Activated CD4-positive, alpha-beta T cell treated with anti-CD3 and anti-CD28 coated beads for 36 hours (primary cell): ENCODE results near the gene DPP7. TPM values are rescaled to one million over a fixed set of nuclear protein-coding genes. Genes with fewer than 3 reads are reported as not detected.
"Not testable (repeated sequence)": the region's sequence is repeated elsewhere in the genome, so short reads cannot be mapped to it uniquely, and the experiment has no call there.

ENCODE experiments used
- ATAC-seq: fragments of 200-7000 bp; cut with Tn5 transposase; one replicate; pipeline ENCODE4 v1.10.0; 2021; ENCODE audit warnings: mild to moderate bottlenecking, moderate library complexity
- CTCF ChIA-PET: fragments of 350-600 bp; sonication (Branson Sonifier 250); formaldehyde crosslinking; loops from one replicate; lab custom pipeline; 2021; ENCODE audit warnings: antibody characterized with exemption; lab: Charles Lee
- POLR2A ChIA-PET: fragments of 350-600 bp; sonication (Branson Sonifier 250); formaldehyde crosslinking; loops from one replicate; lab custom pipeline; 2021; ENCODE audit warnings: antibody characterized with exemption, inconsistent platforms; lab: Charles Lee
- DNase-seq: peaks from one replicate; pipeline ENCODE4 v3.0.0-alpha.2; 2020
- H3K27ac Mint-ChIP-seq: one replicate; pipeline ENCODE4 v1.8.0; 2021; ENCODE audit warnings: mixed read lengths
- H3K27me3 Mint-ChIP-seq: one replicate; pipeline ENCODE4 v1.8.0; 2021; ENCODE audit warnings: mixed read lengths
- H3K36me3 Mint-ChIP-seq: one replicate; pipeline ENCODE4 v1.8.0; 2021; ENCODE audit warnings: low read depth, mixed read lengths
- H3K4me1 Mint-ChIP-seq: one replicate; pipeline ENCODE4 v1.8.0; 2021; ENCODE audit warnings: mixed read lengths
- H3K4me3 Mint-ChIP-seq: one replicate; pipeline ENCODE4 v1.8.0; 2021; ENCODE audit warnings: mild to moderate bottlenecking, moderate library complexity, mixed read lengths
- H3K9me3 Mint-ChIP-seq: one replicate; pipeline ENCODE4 v1.8.0; 2021; ENCODE audit warnings: low read depth, mixed read lengths
- intact Hi-C, 2 experiments: fragments of 100-400 bp; cut with DNase I in 1 of 2; cut with micrococcal nuclease in 1 of 2; formaldehyde crosslinking; loops; one replicate each; pipeline versions ENCODE4 v1.14.2 to v1.15.1; 2022 to 2024; cut with DNase I, micrococcal nuclease
- total RNA-seq, 2 experiments: library from RNA; stranded (reverse); gene quantifications; one replicate each; pipeline ENCODE4 v1.2.3, GENCODE V29; 2021

DPP7 gene
- total RNA-seq, 2 experiments from 2014 or later: 188 to 204 TPM

GRCh38 chr9:137138058-137138721 is 23.7 kb upstream of the DPP7 start:
- ChIA-PET POLR2A (interaction anchor here (0.6 kb wide), 1 partner anchor 189 kb away, joined by 4 read pairs; no protein-coding TSS in a partner anchor), CTCF (interaction anchor here (0.6 to 1.8 kb wide), 2 partner anchors 11 to 148 kb away, joined by 3 to 4 read pairs; no protein-coding TSS in a partner anchor)
- Mint-ChIP-seq H3K9me3 (no peaks in the 10 kb centered on the region), H3K36me3 (no peaks in the 10 kb centered on the region), H3K27ac (no peak overlapping the region), H3K4me3 (no peak overlapping the region), H3K27me3 (peaks cover 45% of the 10 kb centered on the region), H3K4me1 (no peaks in the 10 kb centered on the region)
- DNase-seq: peak; percentile 41
- intact Hi-C loops: no loop called here
- no peak for ATAC-seq

GRCh38 chr9:137136881-137137607 is 22.5 kb upstream of the DPP7 start:
- POLR2A ChIA-PET: no interaction called here
- CTCF ChIA-PET: interaction anchor here (1.0 kb wide), 1 partner anchor 69 kb away, joined by 3 read pairs; no protein-coding TSS in a partner anchor
- Mint-ChIP-seq H3K27ac (no peak overlapping the region), H3K9me3 (no peaks in the 10 kb centered on the region), H3K4me3 (no peak overlapping the region), H3K4me1 (no peaks in the 10 kb centered on the region), H3K27me3 (peaks cover 43% of the 10 kb centered on the region), H3K36me3 (no peaks in the 10 kb centered on the region)
- no peak for DNase-seq
- ATAC-seq: no peak
- intact Hi-C loops: no loop called here

- ChIA-PET POLR2A (no interaction called here), CTCF (interaction anchor here (1.0 kb wide), 1 partner anchor 68 kb away, joined by 3 read pairs; no protein-coding TSS in a partner anchor)
- peaks cover 40% of the 10 kb centered on the region for H3K27me3 Mint-ChIP-seq
- no peaks in the 10 kb centered on the region for H3K4me1 Mint-ChIP-seq
- H3K9me3 Mint-ChIP-seq: no peaks in the 10 kb centered on the region
- ATAC-seq: no peak
- no peak overlapping the region for H3K27ac Mint-ChIP-seq
- H3K4me3 Mint-ChIP-seq: no peak overlapping the region
- intact Hi-C loops: no loop called here
- no peak for DNase-seq
- H3K36me3 Mint-ChIP-seq: no peaks in the 10 kb centered on the region
Observed at GRCh38 chr9:137136261-137136880, 21.8 kb upstream of the DPP7 start.

- intact Hi-C loops, ATAC-seq, H3K36me3 Mint-ChIP-seq, DNase-seq, H3K27ac Mint-ChIP-seq, H3K4me1 Mint-ChIP-seq, H3K9me3 Mint-ChIP-seq, H3K4me3 Mint-ChIP-seq: not testable (repeated sequence)
- POLR2A ChIA-PET: interaction anchor here (0.6 kb wide), 1 partner anchor 280 kb away, joined by 6 read pairs; no protein-coding TSS in a partner anchor
- peaks cover 32% of the 10 kb centered on the region for H3K27me3 Mint-ChIP-seq
- CTCF ChIA-PET: interaction anchor here (0.6 to 0.9 kb wide), 3 partner anchors 11 to 95 kb away, joined by 3 read pairs; no protein-coding TSS in a partner anchor
Observed at GRCh38 chr9:137135154-137135553, 20.6 kb upstream of the DPP7 start.

GRCh38 chr9:137134191-137134590 is 19.7 kb upstream of the DPP7 start:
- ATAC-seq (no peak), DNase-seq (no peak)
- H3K27ac Mint-ChIP-seq: no peak overlapping the region
- CTCF ChIA-PET: no interaction called here
- no peak overlapping the region for H3K4me3 Mint-ChIP-seq
- POLR2A ChIA-PET: no interaction called here
- intact Hi-C loops: no loop called here
- peaks cover 23% of the 10 kb centered on the region for H3K27me3 Mint-ChIP-seq
- no peaks in the 10 kb centered on the region for H3K9me3 Mint-ChIP-seq
- H3K4me1 Mint-ChIP-seq: peaks cover 2% of the 10 kb centered on the region
- H3K36me3 Mint-ChIP-seq: no peaks in the 10 kb centered on the region

- H3K4me1 Mint-ChIP-seq: peaks cover 21% of the 10 kb centered on the region
- peak overlapping the region; percentile 73 for H3K27ac Mint-ChIP-seq
- H3K27me3 Mint-ChIP-seq: peaks cover 6% of the 10 kb centered on the region
- ATAC-seq (no peak), DNase-seq (no peak)
- intact Hi-C loops: no loop called here
- H3K4me3 Mint-ChIP-seq: peak overlapping the region; percentile 74
- CTCF ChIA-PET: interaction anchor here (0.7 to 3.4 kb wide), 13 partner anchors 9 to 108 kb away, joined by 3 to 14 read pairs (median 4); partner anchors contain the start of genes DPP7, NPDC1, RNF224 and TPRN
- POLR2A ChIA-PET: interaction anchor here (0.6 to 1.5 kb wide), 10 partner anchors 20 to 155 kb away, joined by 3 to 9 read pairs (median 4); partner anchors contain the start of genes MAN1B1, TPRN and TUBB4B
- H3K36me3 Mint-ChIP-seq: peaks cover 11% of the 10 kb centered on the region
- no peaks in the 10 kb centered on the region for H3K9me3 Mint-ChIP-seq
Observed at GRCh38 chr9:137130176-137130755, 15.7 kb upstream of the DPP7 start.

GRCh38 chr9:137129456-137130175 is 15.1 kb upstream of the DPP7 start:
- H3K27ac Mint-ChIP-seq: peak overlapping the region; percentile 70
- H3K4me3 Mint-ChIP-seq: peak overlapping the region; percentile 89
- ATAC-seq (peak; percentile 96), DNase-seq (peak; percentile 95)
- no peaks in the 10 kb centered on the region for H3K9me3 Mint-ChIP-seq
- peaks cover 11% of the 10 kb centered on the region for H3K36me3 Mint-ChIP-seq
- POLR2A ChIA-PET: interaction anchor here (0.6 to 1.5 kb wide), 11 partner anchors 21 to 155 kb away, joined by 3 to 9 read pairs (median 4); partner anchors contain the start of genes MAN1B1, TPRN and TUBB4B
- intact Hi-C loops: loop anchor here (1.0 to 5.0 kb wide), 11 partner anchors 15 to 338 kb away; partner anchors contain the start of genes ANAPC2 (in 1 of the 2), DPP7 (in 1 of the 2), EXD3 (in 1 of the 2) and MAN1B1 (in 1 of the 2)
- CTCF ChIA-PET: interaction anchor here (0.6 to 3.4 kb wide), 18 partner anchors 8 to 315 kb away, joined by 3 to 14 read pairs (median 4); partner anchors contain the start of genes DPP7, NPDC1, RNF224 and TPRN
- peaks cover 5% of the 10 kb centered on the region for H3K27me3 Mint-ChIP-seq
- peaks cover 21% of the 10 kb centered on the region for H3K4me1 Mint-ChIP-seq

GRCh38 chr9:137128862-137129455 is 14.4 kb upstream of the DPP7 start:
- ChIA-PET CTCF (interaction anchor here (0.6 to 3.4 kb wide), 15 partner anchors 8 to 315 kb away, joined by 3 to 14 read pairs (median 4); partner anchors contain the start of genes DPP7, NPDC1, RNF224 and TPRN), POLR2A (interaction anchor here (1.0 to 1.5 kb wide), 8 partner anchors 21 to 115 kb away, joined by 3 to 8 read pairs (median 4); partner anchors contain the start of genes TPRN and TUBB4B)
- Mint-ChIP-seq H3K36me3 (peaks cover 11% of the 10 kb centered on the region), H3K4me1 (peaks cover 21% of the 10 kb centered on the region), H3K9me3 (no peaks in the 10 kb centered on the region), H3K27me3 (peaks cover 2% of the 10 kb centered on the region), H3K27ac (peak overlapping the region; percentile 96), H3K4me3 (peak overlapping the region; percentile 89)
- DNase-seq (peak; percentile 46), ATAC-seq (peak; percentile 0)
- intact Hi-C loops: loop anchor here (1.0 to 5.0 kb wide), 11 partner anchors 15 to 338 kb away; partner anchors contain the start of genes ANAPC2 (in 1 of the 2), DPP7 (in 1 of the 2), EXD3 (in 1 of the 2) and MAN1B1 (in 1 of the 2)

GRCh38 chr9:137128158-137128861 is 13.8 kb upstream of the DPP7 start:
- H3K36me3 Mint-ChIP-seq: peaks cover 11% of the 10 kb centered on the region
- peak; percentile 65 for DNase-seq
- H3K9me3 Mint-ChIP-seq: no peaks in the 10 kb centered on the region
- H3K4me1 Mint-ChIP-seq: peaks cover 23% of the 10 kb centered on the region
- intact Hi-C loops: loop anchor here (2.0 to 5.0 kb wide), 4 partner anchors 41 to 294 kb away; partner anchors contain the start of genes ANAPC2 (in 1 of the 2), EXD3 (in 1 of the 2), MAN1B1 (in 1 of the 2) and NOXA1 (in 1 of the 2)
- peak overlapping the region; percentile 89 for H3K4me3 Mint-ChIP-seq
- ChIA-PET POLR2A (interaction anchor here (0.8 kb wide), 2 partner anchors 33 to 108 kb away, joined by 3 read pairs; no protein-coding TSS in a partner anchor), CTCF (interaction anchor here (0.9 to 3.4 kb wide), 8 partner anchors 42 to 109 kb away, joined by 3 to 14 read pairs (median 7); partner anchors contain the start of genes MAN1B1 and RNF224)
- ATAC-seq: peak; percentile 10
- peak overlapping the region; percentile 96 for H3K27ac Mint-ChIP-seq
- H3K27me3 Mint-ChIP-seq: peaks cover 2% of the 10 kb centered on the region
